Measurements from ENCODE around the gene KCNH6.

DNA sequence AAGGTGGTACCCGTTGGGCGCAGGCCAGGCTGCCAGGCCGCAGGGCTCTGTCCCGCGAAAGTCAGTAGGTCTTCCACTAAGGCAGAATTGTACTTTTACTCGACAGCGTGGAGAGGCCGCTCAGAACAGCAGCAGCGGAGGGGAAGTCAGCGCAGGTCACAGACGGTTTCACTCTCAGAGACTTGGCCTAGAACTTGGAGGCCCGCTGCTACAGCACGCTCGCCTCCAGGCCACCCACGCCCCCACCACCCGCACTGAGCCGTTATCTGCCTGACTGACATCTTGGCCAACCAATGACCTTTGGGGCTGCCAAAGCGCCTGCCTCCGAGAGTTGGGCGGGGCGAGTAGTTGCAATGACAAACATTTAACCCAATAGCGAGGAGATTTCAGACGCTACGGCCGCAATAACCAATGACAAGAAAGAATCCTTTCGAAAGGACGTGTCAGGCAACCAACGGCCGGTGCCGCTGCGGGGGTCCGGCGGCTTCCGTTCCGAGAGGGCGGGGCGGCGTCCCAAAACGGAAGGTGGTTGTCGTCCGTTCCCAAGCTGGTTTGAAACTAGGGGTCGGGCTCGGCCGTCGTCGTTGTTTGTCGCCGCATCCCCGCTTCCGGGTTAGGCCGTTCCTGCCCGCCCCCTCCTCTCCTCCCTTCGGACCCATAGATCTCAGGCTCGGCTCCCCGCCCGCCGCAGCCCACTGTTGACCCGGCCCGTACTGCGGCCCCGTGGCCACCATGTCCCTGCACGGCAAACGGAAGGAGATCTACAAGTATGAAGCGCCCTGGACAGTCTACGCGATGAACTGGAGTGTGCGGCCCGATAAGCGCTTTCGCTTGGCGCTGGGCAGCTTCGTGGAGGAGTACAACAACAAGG lies 27.0 kb downstream of the KCNH6 start, which contains the start of gene DCAF7:
- TF ChIP-seq TAF1 (IDR thresholded peaks at IDR 0.05; ENCODE audit: low read depth, low read length) = peak; percentile 83
- TF ChIP-seq POLR2AphosphoS5 (IDR thresholded peaks at IDR 0.05; ENCODE audit: low read depth, low read length) = peak; percentile 86
- TF ChIP-seq POLR2A (IDR thresholded peaks at IDR 0.05; ENCODE audit: low read depth, low read length) = peak; percentile 86
- peak; percentile 77 for TF ChIP-seq SPI1 (IDR thresholded peaks at IDR 0.05; ENCODE audit: low read depth, low read length)
- TF ChIP-seq POU2F2 (IDR thresholded peaks at IDR 0.05; ENCODE audit: low read depth, low read length) = no peak; the same call in 1 of the 2 replicates

All from GM12891 (cell line).